GM23338 (cell line): ENCODE results near the gene PLCXD3. TPM values are rescaled to one million over a fixed set of nuclear protein-coding genes. Genes with fewer than 3 reads are reported as not detected.

Experiments used
- ATAC-seq: fragments of 200-7000 bp; cut with Tn5 transposase; 3 replicates; pipeline ENCODE4 v1.9.1; 2020
- DNase-seq: peaks from one replicate; pipeline ENCODE4 v3.0.0-alpha.2; 2015; ENCODE audit warnings: low spot score
- H2AFZ ChIP-seq: fragments of 200-600 bp; sonication (generic); 2 replicates; pipeline ENCODE4 v1.8.0; 2016; ENCODE audit warnings: antibody characterized with exemption, mild to moderate bottlenecking, moderate library complexity
- H3F3A ChIP-seq: fragments of 200-600 bp; sonication (generic); replicated peaks from 2 replicates; pipeline ENCODE4 v1.8.0; 2017; ENCODE audit warnings: antibody characterized with exemption, mixed run types, low read depth
- H3K27ac ChIP-seq: fragments of 200-600 bp; sonication (generic); 2 replicates; pipeline ENCODE4 v1.6.1; 2016; ENCODE audit warnings: low read depth
- H3K27me3 ChIP-seq: fragments of 200-600 bp; sonication (generic); 2 replicates; pipeline ENCODE4 v1.8.0; 2016; ENCODE audit warnings: mild to moderate bottlenecking, mixed run types, moderate library complexity; ENCODE audit not compliant: insufficient read depth
- H3K36me3 ChIP-seq: fragments of 200-600 bp; sonication (generic); 2 replicates; pipeline ENCODE4 v1.8.0; 2016; ENCODE audit warnings: mild to moderate bottlenecking; ENCODE audit not compliant: insufficient read depth
- H3K4me1 ChIP-seq: fragments of 200-600 bp; sonication (generic); 2 replicates; pipeline ENCODE4 v1.8.0; 2016; ENCODE audit warnings: mild to moderate bottlenecking, moderate library complexity; ENCODE audit not compliant: insufficient read depth
- H3K4me2 ChIP-seq: fragments of 200-600 bp; sonication (generic); 2 replicates; pipeline ENCODE4 v1.7.1; 2017; ENCODE audit warnings: mixed run types
- H3K4me3 ChIP-seq: fragments of 200-600 bp; sonication (generic); 2 replicates; pipeline ENCODE4 v1.6.1; 2016; ENCODE audit warnings: mixed run types
- H3K79me2 ChIP-seq: fragments of 200-600 bp; sonication (generic); replicated peaks from 2 replicates; pipeline ENCODE4 v1.8.0; 2017; ENCODE audit warnings: mild to moderate bottlenecking; ENCODE audit not compliant: insufficient read depth
- H3K9me2 ChIP-seq: fragments of 200-600 bp; sonication (generic); 2 replicates; pipeline ENCODE4 v1.8.0; 2017; ENCODE audit not compliant: insufficient read depth
- H4K20me1 ChIP-seq: fragments of 200-600 bp; sonication (generic); replicated peaks from 2 replicates; pipeline ENCODE4 v1.8.0; 2017; ENCODE audit warnings: mild to moderate bottlenecking; ENCODE audit not compliant: insufficient read depth
- H3K27ac Mint-ChIP-seq: 2 replicates; pipeline ENCODE4 v1.8.0; 2020; ENCODE audit warnings: inconsistent platforms, mild to moderate bottlenecking, moderate library complexity, mixed read lengths
- H3K27me3 Mint-ChIP-seq: 3 replicates; pipeline ENCODE4 v1.8.0; 2022; ENCODE audit warnings: low read depth, mild to moderate bottlenecking, moderate library complexity, mixed read lengths, inconsistent platforms; ENCODE audit not compliant: insufficient read depth, poor library complexity
- H3K36me3 Mint-ChIP-seq: 3 replicates; pipeline ENCODE4 v1.8.0; 2021; ENCODE audit warnings: low read depth, mild to moderate bottlenecking, inconsistent platforms, moderate library complexity, mixed read lengths
- H3K4me1 Mint-ChIP-seq: 3 replicates; pipeline ENCODE4 v1.8.0; 2020; ENCODE audit warnings: mild to moderate bottlenecking, inconsistent platforms, mixed read lengths
- H3K4me3 Mint-ChIP-seq: 3 replicates; pipeline ENCODE4 v1.8.0; 2021; ENCODE audit warnings: moderate library complexity, mild to moderate bottlenecking, inconsistent platforms, mixed read lengths
- H3K9me3 Mint-ChIP-seq: 3 replicates; pipeline ENCODE4 v1.8.0; 2020; ENCODE audit warnings: moderate library complexity, mild to moderate bottlenecking, inconsistent platforms, mixed read lengths
- CREB1 ChIP-seq: fragments of 250-450 bp; sonication (Bioruptor Pico); IDR thresholded peaks from 2 replicates; pipeline ENCODE4 v1.5.0; 2020; ENCODE audit warnings: low read depth, mild to moderate bottlenecking, moderate library complexity
- EZH2 ChIP-seq: fragments of 200-600 bp; sonication (generic); IDR thresholded peaks from one replicate; pipeline ENCODE4 v1.8.0; 2017; ENCODE audit warnings: antibody characterized with exemption, mild to moderate bottlenecking, low read depth; ENCODE audit not compliant: unreplicated experiment
- EZH2phosphoT487 ChIP-seq: fragments of 200-600 bp; sonication (generic); IDR thresholded peaks from one replicate; pipeline ENCODE4 v1.8.1; 2018; ENCODE audit warnings: antibody characterized with exemption; ENCODE audit not compliant: unreplicated experiment
- JUNB ChIP-seq: IDR thresholded peaks from one replicate; pipeline ENCODE4 v1.6.1; 2016; ENCODE audit warnings: antibody characterized with exemption; ENCODE audit not compliant: unreplicated experiment
- POLR2AphosphoS5 ChIP-seq: IDR thresholded peaks from 2 replicates; pipeline ENCODE4 v1.6.1; 2016; ENCODE audit warnings: antibody characterized with exemption, low read depth
- STAT1 ChIP-seq: IDR thresholded peaks from one replicate; pipeline ENCODE4 v1.6.1; 2016; ENCODE audit warnings: antibody characterized with exemption; ENCODE audit not compliant: unreplicated experiment
- ZNF114 ChIP-seq: fragments of 250-450 bp; sonication (Bioruptor Pico); IDR thresholded peaks from 2 replicates; pipeline ENCODE4 v1.5.0; 2020; ENCODE audit warnings: mild to moderate bottlenecking, moderate library complexity
- ZNF331 ChIP-seq: fragments of 250-450 bp; sonication (Bioruptor Pico); IDR thresholded peaks from 2 replicates; pipeline ENCODE4 v1.5.0; 2020; ENCODE audit warnings: low read depth, mild to moderate bottlenecking, moderate library complexity
- polyA plus RNA-seq: library from polyadenylated mRNA; unstranded; fragments of >200 nt; fragmentation: Nextera tagmentation; extraction: Ambion mirVana; gene quantifications from 2 replicates; pipeline ENCODE4 v1.2.1, GENCODE V29; 2016
- total RNA-seq: library from RNA; depleted of rRNA; stranded (reverse); fragments of >200 nt; shearing (Covaris generic); gene quantifications from 2 replicates; pipeline ENCODE4 v1.2.3, GENCODE V29; 2014
- TF ChIP-seq, protein P1 (sequence below): IDR thresholded peaks from one replicate; pipeline ENCODE4 v1.6.1; 2018; ENCODE audit warnings: antibody characterized with exemption; ENCODE audit not compliant: unreplicated experiment
- TF ChIP-seq, protein P2 (sequence below), 2 experiments: fragments of 200-600 bp in 1 of 2; sonication (generic) in 1 of 2; conservative IDR thresholded peaks; 2 replicates each; pipeline versions ENCODE4 v1.5.1 to v1.6.1; 2016 to 2017; ENCODE audit warnings: antibody characterized with exemption in 2 of 2, low read depth in 2 of 2, mild to moderate bottlenecking in 2 of 2, moderate library complexity in 1 of 2
- TF ChIP-seq, protein P3 (sequence below): IDR thresholded peaks from 2 replicates; pipeline ENCODE4 v1.6.1; 2016; ENCODE audit warnings: antibody characterized with exemption

PLCXD3 gene
- total and polyA plus RNA-seq, 2 experiments from 2014 or later, result 0.03 TPM

DNA sequence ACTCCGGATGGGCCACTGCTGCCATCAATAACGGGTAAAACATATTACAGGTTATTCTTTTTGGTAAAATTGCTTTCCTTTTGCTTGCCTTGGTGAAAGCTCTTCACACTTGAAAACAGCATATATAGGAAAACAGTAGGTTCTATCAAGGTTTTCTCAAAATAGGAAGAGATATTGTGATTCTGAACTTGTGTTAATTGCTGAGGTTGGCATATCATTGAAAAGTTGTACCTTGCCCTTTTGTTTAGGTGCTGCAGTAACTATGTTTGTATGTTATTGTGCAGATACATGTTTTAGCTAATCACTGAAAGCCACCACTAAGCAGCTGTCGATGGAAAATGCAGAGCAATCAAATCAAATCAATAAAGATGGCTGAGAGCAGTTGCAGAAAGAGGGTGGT lies 219.1 kb downstream of the PLCXD3 start (continued):
- TF ChIP-seq, protein P1, sequence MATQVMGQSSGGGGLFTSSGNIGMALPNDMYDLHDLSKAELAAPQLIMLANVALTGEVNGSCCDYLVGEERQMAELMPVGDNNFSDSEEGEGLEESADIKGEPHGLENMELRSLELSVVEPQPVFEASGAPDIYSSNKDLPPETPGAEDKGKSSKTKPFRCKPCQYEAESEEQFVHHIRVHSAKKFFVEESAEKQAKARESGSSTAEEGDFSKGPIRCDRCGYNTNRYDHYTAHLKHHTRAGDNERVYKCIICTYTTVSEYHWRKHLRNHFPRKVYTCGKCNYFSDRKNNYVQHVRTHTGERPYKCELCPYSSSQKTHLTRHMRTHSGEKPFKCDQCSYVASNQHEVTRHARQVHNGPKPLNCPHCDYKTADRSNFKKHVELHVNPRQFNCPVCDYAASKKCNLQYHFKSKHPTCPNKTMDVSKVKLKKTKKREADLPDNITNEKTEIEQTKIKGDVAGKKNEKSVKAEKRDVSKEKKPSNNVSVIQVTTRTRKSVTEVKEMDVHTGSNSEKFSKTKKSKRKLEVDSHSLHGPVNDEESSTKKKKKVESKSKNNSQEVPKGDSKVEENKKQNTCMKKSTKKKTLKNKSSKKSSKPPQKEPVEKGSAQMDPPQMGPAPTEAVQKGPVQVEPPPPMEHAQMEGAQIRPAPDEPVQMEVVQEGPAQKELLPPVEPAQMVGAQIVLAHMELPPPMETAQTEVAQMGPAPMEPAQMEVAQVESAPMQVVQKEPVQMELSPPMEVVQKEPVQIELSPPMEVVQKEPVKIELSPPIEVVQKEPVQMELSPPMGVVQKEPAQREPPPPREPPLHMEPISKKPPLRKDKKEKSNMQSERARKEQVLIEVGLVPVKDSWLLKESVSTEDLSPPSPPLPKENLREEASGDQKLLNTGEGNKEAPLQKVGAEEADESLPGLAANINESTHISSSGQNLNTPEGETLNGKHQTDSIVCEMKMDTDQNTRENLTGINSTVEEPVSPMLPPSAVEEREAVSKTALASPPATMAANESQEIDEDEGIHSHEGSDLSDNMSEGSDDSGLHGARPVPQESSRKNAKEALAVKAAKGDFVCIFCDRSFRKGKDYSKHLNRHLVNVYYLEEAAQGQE, result no peak

DNA sequence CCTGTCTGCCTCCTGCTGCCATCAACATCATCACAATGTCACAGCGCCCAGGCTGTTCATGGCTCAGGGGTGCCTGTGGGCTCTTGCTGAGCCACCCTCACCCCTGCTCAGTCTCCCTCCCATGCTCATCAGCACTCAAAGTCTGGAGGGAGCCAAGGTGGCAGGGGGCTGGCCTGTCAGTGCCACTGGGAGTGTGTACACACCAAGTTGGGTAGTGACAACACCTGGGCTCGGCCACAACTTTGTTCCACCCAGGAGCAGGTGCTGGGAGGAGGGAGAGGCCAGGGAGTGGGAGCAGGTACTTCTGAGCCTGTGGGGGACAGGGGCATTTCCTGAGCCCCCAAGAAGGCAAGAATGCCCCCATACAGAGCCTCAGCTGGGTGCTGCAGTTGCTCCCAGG lies 219.6 kb downstream of the PLCXD3 start:
- Mint-ChIP-seq H3K27me3 (no peaks in the 10 kb centered on the region), H3K9me3 (peaks cover 23% of the 10 kb centered on the region), H3K36me3 (peaks cover 11% of the 10 kb centered on the region; the same call in 2 of the 3 replicates), H3K4me1 (peaks cover 3% of the 10 kb centered on the region; the same call in 2 of the 3 replicates), H3K27ac (no peak overlapping the region), H3K4me3 (no peak overlapping the region)
- ATAC-seq (no peak), DNase-seq (no peak)
- peaks cover under 1% of the 10 kb centered on the region; the same call in 1 of the 2 replicates for H3K4me1 ChIP-seq
- H4K20me1 ChIP-seq, result no peaks in the 10 kb centered on the region
- H3K27me3 ChIP-seq, result no peaks in the 10 kb centered on the region
- no peaks in the 10 kb centered on the region for H3F3A ChIP-seq
- no peaks in the 10 kb centered on the region; the same call in 1 of the 2 replicates for H3K9me2 ChIP-seq
- H3K36me3 ChIP-seq, result no peaks in the 10 kb centered on the region
- H3K4me2 ChIP-seq, result no peak overlapping the region
- H3K27ac ChIP-seq, result no peak overlapping the region
- no peak overlapping the region for H3K4me3 ChIP-seq
- H3K79me2 ChIP-seq, result no peaks in the 10 kb centered on the region
- no peak overlapping the region for H2AFZ ChIP-seq
- TF ChIP-seq CREB1 (CRISPR knock-in tag) (no peak), EZH2phosphoT487 (no peak), ZNF331 (CRISPR knock-in tag) (no peak), STAT1 (no peak), POLR2AphosphoS5 (no peak), EZH2 (no peak), ZNF114 (no peak), JUNB (no peak)
- TF ChIP-seq, protein P2, sequence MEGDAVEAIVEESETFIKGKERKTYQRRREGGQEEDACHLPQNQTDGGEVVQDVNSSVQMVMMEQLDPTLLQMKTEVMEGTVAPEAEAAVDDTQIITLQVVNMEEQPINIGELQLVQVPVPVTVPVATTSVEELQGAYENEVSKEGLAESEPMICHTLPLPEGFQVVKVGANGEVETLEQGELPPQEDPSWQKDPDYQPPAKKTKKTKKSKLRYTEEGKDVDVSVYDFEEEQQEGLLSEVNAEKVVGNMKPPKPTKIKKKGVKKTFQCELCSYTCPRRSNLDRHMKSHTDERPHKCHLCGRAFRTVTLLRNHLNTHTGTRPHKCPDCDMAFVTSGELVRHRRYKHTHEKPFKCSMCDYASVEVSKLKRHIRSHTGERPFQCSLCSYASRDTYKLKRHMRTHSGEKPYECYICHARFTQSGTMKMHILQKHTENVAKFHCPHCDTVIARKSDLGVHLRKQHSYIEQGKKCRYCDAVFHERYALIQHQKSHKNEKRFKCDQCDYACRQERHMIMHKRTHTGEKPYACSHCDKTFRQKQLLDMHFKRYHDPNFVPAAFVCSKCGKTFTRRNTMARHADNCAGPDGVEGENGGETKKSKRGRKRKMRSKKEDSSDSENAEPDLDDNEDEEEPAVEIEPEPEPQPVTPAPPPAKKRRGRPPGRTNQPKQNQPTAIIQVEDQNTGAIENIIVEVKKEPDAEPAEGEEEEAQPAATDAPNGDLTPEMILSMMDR (conservative IDR thresholded peaks at IDR 0.05; ENCODE audit: low read depth in 2 of 2), result no peak
- TF ChIP-seq, protein P3, sequence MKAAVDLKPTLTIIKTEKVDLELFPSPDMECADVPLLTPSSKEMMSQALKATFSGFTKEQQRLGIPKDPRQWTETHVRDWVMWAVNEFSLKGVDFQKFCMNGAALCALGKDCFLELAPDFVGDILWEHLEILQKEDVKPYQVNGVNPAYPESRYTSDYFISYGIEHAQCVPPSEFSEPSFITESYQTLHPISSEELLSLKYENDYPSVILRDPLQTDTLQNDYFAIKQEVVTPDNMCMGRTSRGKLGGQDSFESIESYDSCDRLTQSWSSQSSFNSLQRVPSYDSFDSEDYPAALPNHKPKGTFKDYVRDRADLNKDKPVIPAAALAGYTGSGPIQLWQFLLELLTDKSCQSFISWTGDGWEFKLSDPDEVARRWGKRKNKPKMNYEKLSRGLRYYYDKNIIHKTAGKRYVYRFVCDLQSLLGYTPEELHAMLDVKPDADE, result no peak
- TF ChIP-seq, protein P1, result no peak
